ENCODE measurements around the gene BIN2.
A peak's percentile ranks its signal among the peaks of the same experiment; 100 is the strongest.
"Not testable (repeated sequence)": the region's sequence is repeated elsewhere in the genome, so short reads cannot be mapped to it uniquely, and the experiment has no call there.

The BIN2 gene

DNA sequence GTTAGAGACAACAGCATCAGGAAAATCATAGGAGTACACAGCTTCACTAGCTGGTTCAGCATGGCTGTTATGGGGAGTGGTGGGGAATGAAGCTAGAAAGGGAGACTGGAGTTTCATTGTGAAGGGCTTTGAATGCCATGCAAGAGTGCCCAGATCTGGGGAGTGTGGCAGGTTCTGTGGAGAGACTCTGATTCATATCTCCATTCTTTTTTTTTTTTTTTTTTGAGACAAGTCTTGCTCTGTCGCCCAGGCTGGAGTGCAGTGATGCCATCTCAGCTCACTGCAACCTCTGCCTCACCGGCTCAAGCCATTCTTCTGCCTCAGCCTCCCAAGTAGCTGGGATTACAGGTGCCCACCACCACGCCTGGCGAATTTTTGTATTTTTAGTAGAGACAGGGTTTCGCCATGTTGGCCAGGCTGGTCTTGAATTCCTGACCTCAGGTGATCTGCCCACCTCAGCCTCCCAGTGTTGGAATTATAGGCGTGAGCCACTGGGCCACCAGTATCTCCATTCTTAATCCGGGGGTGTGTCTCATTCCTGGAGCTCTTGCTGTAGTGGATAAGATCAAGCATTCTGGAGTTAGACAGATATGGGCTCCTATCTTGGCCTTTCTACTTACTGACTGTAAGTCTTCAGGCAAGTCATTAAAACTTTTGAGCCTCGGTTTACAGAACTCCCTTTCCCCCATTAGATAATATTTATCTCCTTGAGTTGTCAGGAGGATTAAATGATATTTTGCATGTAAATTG lies 5.7 kb downstream of the BIN2 start:
- DNase-seq (ENCODE audit: low spot score in 2 of 2); H3K27me3 Mint-ChIP-seq; ATAC-seq (ENCODE audit: low read depth); H3K9me3 Mint-ChIP-seq: not testable (repeated sequence)
- Mint-ChIP-seq H3K4me3 (peak overlapping the region; percentile 32), H3K27ac (peak overlapping the region; percentile 79), H3K4me1 (peaks cover 50% of the 10 kb centered on the region), H3K36me3 (peaks cover 19% of the 10 kb centered on the region)

DNA sequence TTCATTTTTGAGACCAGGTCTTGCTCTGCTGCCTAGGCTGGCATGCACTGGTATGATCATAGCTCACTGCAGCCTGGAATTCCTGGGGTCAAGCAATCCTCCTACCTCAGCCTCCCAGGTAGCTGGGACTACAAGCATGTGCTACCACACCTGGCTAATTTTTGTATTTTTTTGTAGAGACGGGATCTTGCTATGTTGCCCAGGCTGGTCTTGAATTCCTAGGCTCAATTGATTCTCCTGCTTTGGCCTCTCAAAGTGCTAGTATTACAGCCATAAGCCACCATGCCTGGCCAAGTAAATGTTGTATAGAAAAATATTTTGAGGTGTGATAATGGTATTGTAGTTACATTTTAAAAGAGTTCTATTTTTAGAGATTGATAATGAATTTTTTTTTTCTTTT lies 12.6 kb downstream of the BIN2 start:
- Mint-ChIP-seq H3K36me3 (peaks cover 25% of the 10 kb centered on the region), H3K4me1 (peaks cover 22% of the 10 kb centered on the region), H3K27ac (peak overlapping the region; percentile 58)

DNA sequence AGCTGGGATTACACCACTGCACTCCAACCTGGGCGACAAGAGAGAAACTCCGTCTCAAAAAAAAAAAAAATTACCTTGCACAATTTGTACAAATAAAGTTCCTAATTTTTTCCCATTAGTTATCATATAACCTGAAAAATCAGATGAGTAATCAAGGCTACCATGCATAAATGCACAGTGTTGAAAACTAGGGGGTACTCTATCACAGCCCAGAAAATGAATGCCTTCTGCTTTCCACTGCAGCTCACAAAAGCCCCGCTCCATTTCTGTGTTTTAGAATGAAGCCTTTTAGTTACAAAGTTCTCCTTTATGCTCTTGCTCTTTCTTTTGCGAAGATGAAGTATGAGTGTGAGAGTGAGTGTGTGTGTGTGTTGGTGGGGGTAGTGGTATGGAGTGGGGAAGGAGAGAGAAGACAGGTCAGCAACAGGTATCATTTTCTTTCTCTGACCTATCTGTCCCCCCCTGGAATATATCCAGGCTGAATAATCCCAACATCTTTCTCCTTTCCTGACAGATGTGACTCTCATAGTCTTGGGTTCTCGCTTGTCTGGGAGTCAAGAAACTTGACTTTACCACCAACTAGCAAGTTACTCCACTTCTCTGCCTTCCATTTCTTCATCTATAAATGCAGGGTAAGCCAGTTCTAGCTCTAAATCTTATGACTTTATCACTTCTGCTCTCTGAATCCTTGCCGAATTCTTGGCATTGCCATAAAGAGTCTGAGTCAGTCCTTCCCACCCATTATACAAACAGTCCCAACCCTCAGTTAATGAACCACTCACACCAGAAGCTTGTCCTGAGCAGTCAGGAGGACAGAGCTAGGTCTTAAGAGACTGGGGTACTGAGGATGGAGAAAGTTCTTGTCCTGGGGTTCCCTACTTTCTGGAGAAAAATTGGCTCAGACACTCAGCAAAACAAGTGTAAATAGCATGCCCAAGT lies 16.1 kb downstream of the BIN2 start:
- DNase-seq (ENCODE audit: low spot score in 2 of 2) (no peak), ATAC-seq (ENCODE audit: low read depth) (no peak)
- Mint-ChIP-seq H3K9me3 (no peaks in the 10 kb centered on the region), H3K4me1 (peaks cover 17% of the 10 kb centered on the region), H3K36me3 (peaks cover 23% of the 10 kb centered on the region), H3K27ac (peak overlapping the region; percentile 54), H3K27me3 (no peaks in the 10 kb centered on the region), H3K4me3 (no peak overlapping the region)

More for the DNA sequence above, 12.6 kb downstream of the BIN2 start:
- Mint-ChIP-seq H3K4me3 (no peak overlapping the region), H3K27me3 (no peaks in the 10 kb centered on the region), H3K9me3 (no peaks in the 10 kb centered on the region)
- no peak for DNase-seq (ENCODE audit: low spot score in 2 of 2)
- no peak for ATAC-seq (ENCODE audit: low read depth)

GRCh38 chr12:51306507-51306906 lies 17.5 kb downstream of the BIN2 start:
- peaks cover 29% of the 10 kb centered on the region for H3K36me3 Mint-ChIP-seq
- peaks cover 16% of the 10 kb centered on the region for H3K4me1 Mint-ChIP-seq
- no peak overlapping the region for H3K27ac Mint-ChIP-seq
- no peak overlapping the region for H3K4me3 Mint-ChIP-seq
- H3K27me3 Mint-ChIP-seq = no peaks in the 10 kb centered on the region
- DNase-seq (ENCODE audit: low spot score in 2 of 2) (no peak), ATAC-seq (ENCODE audit: low read depth) (no peak)
- H3K9me3 Mint-ChIP-seq = no peaks in the 10 kb centered on the region

- H3K4me1 Mint-ChIP-seq; DNase-seq (ENCODE audit: low spot score in 2 of 2); ATAC-seq (ENCODE audit: low read depth); H3K27me3 Mint-ChIP-seq; H3K9me3 Mint-ChIP-seq; H3K4me3 Mint-ChIP-seq; H3K27ac Mint-ChIP-seq: not testable (repeated sequence)
- H3K36me3 Mint-ChIP-seq = peaks cover 23% of the 10 kb centered on the region
These were observed 23.2 kb downstream of the BIN2 start for GRCh38 chr12:51300768-51301167.

- no peaks in the 10 kb centered on the region for H3K27me3 Mint-ChIP-seq
- no peak overlapping the region for H3K27ac Mint-ChIP-seq
- peaks cover 10% of the 10 kb centered on the region for H3K4me1 Mint-ChIP-seq
- no peak overlapping the region for H3K4me3 Mint-ChIP-seq
- no peak for DNase-seq (ENCODE audit: low spot score in 2 of 2)
- peaks cover 13% of the 10 kb centered on the region for H3K36me3 Mint-ChIP-seq
- no peak for ATAC-seq (ENCODE audit: low read depth)
- no peaks in the 10 kb centered on the region for H3K9me3 Mint-ChIP-seq
These were observed 28.3 kb downstream of the BIN2 start for GRCh38 chr12:51295651-51296050.

GRCh38 chr12:51294097-51294496 lies 29.9 kb downstream of the BIN2 start:
- H3K4me1 Mint-ChIP-seq = peaks cover 12% of the 10 kb centered on the region
- not testable (repeated sequence) for ATAC-seq (ENCODE audit: low read depth); H3K27ac Mint-ChIP-seq

GRCh38 chr12:51293696-51294095 lies 30.3 kb downstream of the BIN2 start:
- H3K36me3 Mint-ChIP-seq = peaks cover 15% of the 10 kb centered on the region

More at GRCh38 chr12:51294097-51294496, 29.9 kb downstream of the BIN2 start:
- peaks cover 15% of the 10 kb centered on the region for H3K36me3 Mint-ChIP-seq
- DNase-seq (ENCODE audit: low spot score in 2 of 2); H3K9me3 Mint-ChIP-seq; H3K4me3 Mint-ChIP-seq; H3K27me3 Mint-ChIP-seq: not testable (repeated sequence)

GRCh38 chr12:51291603-51292513 lies 32.1 kb downstream of the BIN2 start:
- not testable (repeated sequence) for H3K27me3 Mint-ChIP-seq, H3K9me3 Mint-ChIP-seq
- DNase-seq (ENCODE audit: low spot score in 2 of 2) (peak; percentile 22 to 23), ATAC-seq (ENCODE audit: low read depth) (peak; percentile 85)
- Mint-ChIP-seq H3K27ac (peak overlapping the region; percentile 49), H3K4me1 (peaks cover 12% of the 10 kb centered on the region), H3K4me3 (peak overlapping the region; percentile 79), H3K36me3 (peaks cover 15% of the 10 kb centered on the region)

More at GRCh38 chr12:51293696-51294095, 30.3 kb downstream of the BIN2 start:
- Mint-ChIP-seq H3K4me3 (no peak overlapping the region), H3K4me1 (peaks cover 12% of the 10 kb centered on the region), H3K9me3 (no peaks in the 10 kb centered on the region), H3K27ac (no peak overlapping the region), H3K27me3 (no peaks in the 10 kb centered on the region)
- ATAC-seq (ENCODE audit: low read depth) (no peak), DNase-seq (ENCODE audit: low spot score in 2 of 2) (no peak)

- Mint-ChIP-seq H3K4me3 (no peak overlapping the region), H3K27ac (no peak overlapping the region), H3K36me3 (peaks cover 21% of the 10 kb centered on the region)
These were observed 38.1 kb downstream of the BIN2 start for GRCh38 chr12:51285843-51286242.

GRCh38 chr12:51281202-51281924 lies 42.6 kb downstream of the BIN2 start:
- peaks cover 18% of the 10 kb centered on the region for H3K36me3 Mint-ChIP-seq
- ATAC-seq (ENCODE audit: low read depth) (no peak), DNase-seq (ENCODE audit: low spot score in 2 of 2) (no peak)
- no peak overlapping the region for H3K27ac Mint-ChIP-seq
- no peak overlapping the region for H3K4me3 Mint-ChIP-seq
- peaks cover 2% of the 10 kb centered on the region for H3K4me1 Mint-ChIP-seq
- no peaks in the 10 kb centered on the region for H3K27me3 Mint-ChIP-seq
- H3K9me3 Mint-ChIP-seq = no peaks in the 10 kb centered on the region

More at GRCh38 chr12:51285843-51286242, 38.1 kb downstream of the BIN2 start:
- H3K4me1 Mint-ChIP-seq = peaks cover 2% of the 10 kb centered on the region
- ATAC-seq (ENCODE audit: low read depth) (no peak), DNase-seq (ENCODE audit: low spot score in 2 of 2) (no peak)
- H3K27me3 Mint-ChIP-seq = no peaks in the 10 kb centered on the region
- no peaks in the 10 kb centered on the region for H3K9me3 Mint-ChIP-seq

DNA sequence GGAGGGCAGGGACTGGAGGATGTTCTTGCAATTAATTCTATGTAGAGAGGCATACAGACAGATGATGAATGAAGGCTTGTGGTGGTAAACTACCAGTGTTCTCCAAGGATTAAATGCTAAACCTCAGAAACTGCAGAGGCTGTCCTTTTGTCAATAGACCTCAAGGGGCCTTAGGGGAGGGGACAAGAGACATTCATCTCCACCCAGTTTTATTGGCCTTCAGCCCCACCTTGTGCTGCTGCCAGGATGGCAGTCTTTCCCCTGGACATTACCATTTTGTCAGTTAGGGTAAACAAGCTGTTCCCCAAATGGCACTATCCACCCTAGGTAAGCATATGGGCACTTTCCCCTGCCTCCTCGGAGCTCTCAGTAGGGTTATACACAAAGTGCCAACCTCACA lies 48.9 kb downstream of the BIN2 start:
- Mint-ChIP-seq H3K4me1 (peaks cover 11% of the 10 kb centered on the region), H3K4me3 (no peak overlapping the region), H3K9me3 (no peaks in the 10 kb centered on the region), H3K36me3 (no peaks in the 10 kb centered on the region), H3K27ac (no peak overlapping the region), H3K27me3 (no peaks in the 10 kb centered on the region)
- DNase-seq (ENCODE audit: low spot score in 2 of 2) = no peak
- ATAC-seq (ENCODE audit: low read depth) = no peak

DNA sequence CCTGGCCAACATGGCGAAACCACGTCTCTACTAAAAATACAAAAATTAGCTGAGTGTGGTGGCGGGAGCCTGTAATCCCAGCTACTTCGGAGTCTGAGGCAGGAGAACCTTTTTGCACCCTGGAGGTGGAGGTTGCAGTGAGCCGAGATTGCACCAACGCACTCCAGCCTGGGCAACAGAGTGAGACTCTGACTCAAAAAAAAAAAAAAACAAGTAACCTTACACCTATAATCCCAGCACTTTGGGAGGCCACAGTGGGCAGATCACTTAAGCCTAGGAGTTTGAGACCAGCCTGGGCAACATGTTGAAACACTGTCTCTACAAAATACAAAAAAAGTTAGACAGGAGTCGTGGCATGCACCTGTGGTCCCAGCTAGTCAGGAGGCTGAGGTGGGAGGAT lies 51.2 kb downstream of the BIN2 start:
- not testable (repeated sequence) for H3K4me3 Mint-ChIP-seq, H3K36me3 Mint-ChIP-seq

More for the DNA sequence above, 51.2 kb downstream of the BIN2 start:
- not testable (repeated sequence) for ATAC-seq (ENCODE audit: low read depth); H3K27ac Mint-ChIP-seq; H3K9me3 Mint-ChIP-seq; DNase-seq (ENCODE audit: low spot score in 2 of 2); H3K27me3 Mint-ChIP-seq
- peaks cover 22% of the 10 kb centered on the region for H3K4me1 Mint-ChIP-seq
